ENCODE data around the gene OR51V1.

Gene OR51V1

GRCh38 chr11:5223686-5224085 is 23.2 kb upstream of the OR51V1 start:
- no peaks in the 10 kb centered on the region for H4K20me1 ChIP-seq (ENCODE audit: control insufficient read depth, insufficient read depth, low read depth, low read length)
- no peak for TF ChIP-seq CTCF (IDR thresholded peaks at IDR 0.05; ENCODE audit: low read depth, low read length, poor library complexity, severe bottlenecking)
- TF ChIP-seq EZH2phosphoT487 (IDR thresholded peaks at IDR 0.05; ENCODE audit: borderline replicate concordance, low read length), result no peak
- H3K27ac ChIP-seq (ENCODE audit: low read depth, low read length), result no peak overlapping the region
- no peaks in the 10 kb centered on the region for H3K4me1 ChIP-seq (ENCODE audit: control insufficient read depth, low read length)
- H3K4me2 ChIP-seq (ENCODE audit: low read length), result no peak overlapping the region
- H3K9me2 ChIP-seq (replicated peaks; ENCODE audit: control insufficient read depth, low read length), result no peaks in the 10 kb centered on the region
- no peaks in the 10 kb centered on the region for H3K36me3 ChIP-seq (ENCODE audit: control insufficient read depth, low read length)
- no peaks in the 10 kb centered on the region for H3F3A ChIP-seq (ENCODE audit: control insufficient read depth, insufficient read depth)
- H3K4me3 ChIP-seq (ENCODE audit: low read length), result no peak overlapping the region
- H3K9me3 ChIP-seq (ENCODE audit: control insufficient read depth, insufficient read depth, low read length), result no peaks in the 10 kb centered on the region
- no peaks in the 10 kb centered on the region for H3K79me2 ChIP-seq (ENCODE audit: control insufficient read depth, low read length)
- no peaks in the 10 kb centered on the region for H3K27me3 ChIP-seq (ENCODE audit: control insufficient read depth, low read length)

GRCh38 chr11:5223146-5223545 is 22.7 kb upstream of the OR51V1 start:
- no peaks in the 10 kb centered on the region for H3K4me1 ChIP-seq (ENCODE audit: control insufficient read depth, low read length)
- TF ChIP-seq EZH2phosphoT487 (IDR thresholded peaks at IDR 0.05; ENCODE audit: borderline replicate concordance, low read length), result no peak
- no peak for TF ChIP-seq CTCF (IDR thresholded peaks at IDR 0.05; ENCODE audit: low read depth, low read length, poor library complexity, severe bottlenecking)
- H3K27me3 ChIP-seq (ENCODE audit: control insufficient read depth, low read length), result no peaks in the 10 kb centered on the region
- H4K20me1 ChIP-seq (ENCODE audit: control insufficient read depth, insufficient read depth, low read depth, low read length), result no peaks in the 10 kb centered on the region
- no peak overlapping the region for H3K4me2 ChIP-seq (ENCODE audit: low read length)
- H3F3A ChIP-seq (ENCODE audit: control insufficient read depth, insufficient read depth), result no peaks in the 10 kb centered on the region
- no peaks in the 10 kb centered on the region for H3K9me2 ChIP-seq (replicated peaks; ENCODE audit: control insufficient read depth, low read length)
- no peaks in the 10 kb centered on the region for H3K79me2 ChIP-seq (ENCODE audit: control insufficient read depth, low read length)
- no peaks in the 10 kb centered on the region for H3K36me3 ChIP-seq (ENCODE audit: control insufficient read depth, low read length)
- H3K4me3 ChIP-seq (ENCODE audit: low read length), result no peak overlapping the region
- no peaks in the 10 kb centered on the region for H3K9me3 ChIP-seq (ENCODE audit: control insufficient read depth, insufficient read depth, low read length)
- no peak overlapping the region for H3K27ac ChIP-seq (ENCODE audit: low read depth, low read length)

GRCh38 chr11:5210376-5210885 is 9.9 kb upstream of the OR51V1 start:
- Histone ChIP-seq H3K4me1 (ENCODE audit: control insufficient read depth, low read length) (no peaks in the 10 kb centered on the region), H3K4me3 (ENCODE audit: low read length) (no peak overlapping the region), H3K9me3 (ENCODE audit: control insufficient read depth, insufficient read depth, low read length) (no peaks in the 10 kb centered on the region), H3F3A (ENCODE audit: control insufficient read depth, insufficient read depth) (no peaks in the 10 kb centered on the region), H3K27ac (ENCODE audit: low read depth, low read length) (no peak overlapping the region), H3K4me2 (ENCODE audit: low read length) (no peak overlapping the region), H3K36me3 (ENCODE audit: control insufficient read depth, low read length) (no peaks in the 10 kb centered on the region), H4K20me1 (ENCODE audit: control insufficient read depth, insufficient read depth, low read depth, low read length) (no peaks in the 10 kb centered on the region), H3K79me2 (ENCODE audit: control insufficient read depth, low read length) (no peaks in the 10 kb centered on the region), H3K9me2 (replicated peaks; ENCODE audit: control insufficient read depth, low read length) (no peaks in the 10 kb centered on the region), H3K27me3 (ENCODE audit: control insufficient read depth, low read length) (no peaks in the 10 kb centered on the region)
- TF ChIP-seq EZH2phosphoT487 (IDR thresholded peaks at IDR 0.05; ENCODE audit: borderline replicate concordance, low read length), result no peak
- no peak for TF ChIP-seq CTCF (IDR thresholded peaks at IDR 0.05; ENCODE audit: low read depth, low read length, poor library complexity, severe bottlenecking)

Measured in DOHH2 (cell line).